Astrocyte of the spinal cord (primary cell): ENCODE measurements around the gene TAS1R1.

Experiments
- DNase-seq: peaks from one replicate; pipeline ENCODE4 v3.0.0; 2011; ENCODE audit warnings: low read depth, low spot score
- H3K4me3 ChIP-seq: 2 replicates; pipeline ENCODE4 v1.5.1; 2011; ENCODE audit warnings: low read depth, mild to moderate bottlenecking, low read length, moderate library complexity
- CTCF ChIP-seq: IDR thresholded peaks from 2 replicates; pipeline ENCODE4 v1.5.1; 2012; ENCODE audit warnings: low read depth, mild to moderate bottlenecking, low read length, inconsistent platforms
- in situ Hi-C: cut with HindIII; loops from 2 replicates; pipeline ENCODE4 v1.10.0; 2017; ENCODE audit warnings: low sequenced_read_pairs

TAS1R1 gene

GRCh38 chr1:6601923-6602668 is 47.0 kb downstream of the TAS1R1 start:
- DNase-seq, result peak; percentile 63
- in situ Hi-C loops, result no loop called here
- peak overlapping the region; percentile 79 for H3K4me3 ChIP-seq
- TF ChIP-seq CTCF, result no peak

- in situ Hi-C loops, result no loop called here
- TF ChIP-seq CTCF, result no peak
- H3K4me3 ChIP-seq, result peak within 1 kb of the TSS; percentile 79
- peak; percentile 91 for DNase-seq
Measured at GRCh38 chr1:6602669-6603237, 47.6 kb downstream of the TAS1R1 start, which contains the start of gene KLHL21. Gene KLHL21, minus strand, starts transcription at chr1:6602869. Its CDS starts 52 bp downstream, at chr1:6602817.

DNA sequence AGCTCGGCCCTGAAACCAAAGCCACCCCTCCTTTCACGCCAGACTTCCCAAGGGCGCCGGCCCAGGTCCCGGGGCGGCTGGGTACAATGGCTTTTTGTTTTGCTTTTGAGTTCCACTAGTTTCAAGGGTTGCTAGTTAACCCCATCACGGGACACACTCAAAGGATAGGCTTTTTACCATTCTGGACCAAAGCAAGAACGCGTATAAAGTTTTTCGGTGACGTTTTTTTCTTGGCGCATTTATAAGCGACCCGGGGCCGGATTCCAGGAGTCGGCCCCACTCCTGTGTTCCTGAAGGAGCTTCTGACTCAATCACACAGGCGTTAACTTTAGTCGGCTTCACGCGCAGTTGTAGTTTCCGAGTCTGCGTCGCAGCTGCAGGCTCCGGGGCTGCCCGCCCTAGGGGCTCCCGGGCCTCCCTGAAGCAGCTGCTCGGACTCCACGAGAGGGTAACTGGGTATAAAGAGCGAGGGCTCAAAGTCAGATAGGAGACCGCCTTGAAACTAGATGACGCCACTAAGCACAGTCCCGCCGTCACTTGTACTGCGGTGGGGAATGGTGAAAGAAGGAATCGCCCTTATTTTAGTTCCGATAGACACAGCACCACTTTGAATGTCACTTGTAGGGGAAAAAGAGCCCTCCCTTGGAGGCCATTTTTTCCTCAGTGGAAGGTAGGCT is 48.3 kb downstream of the TAS1R1 start:
- DNase-seq, result peak; percentile 89
- TF ChIP-seq CTCF, result no peak
- in situ Hi-C loops, result no loop called here
- H3K4me3 ChIP-seq, result peak overlapping the region; percentile 35

DNA sequence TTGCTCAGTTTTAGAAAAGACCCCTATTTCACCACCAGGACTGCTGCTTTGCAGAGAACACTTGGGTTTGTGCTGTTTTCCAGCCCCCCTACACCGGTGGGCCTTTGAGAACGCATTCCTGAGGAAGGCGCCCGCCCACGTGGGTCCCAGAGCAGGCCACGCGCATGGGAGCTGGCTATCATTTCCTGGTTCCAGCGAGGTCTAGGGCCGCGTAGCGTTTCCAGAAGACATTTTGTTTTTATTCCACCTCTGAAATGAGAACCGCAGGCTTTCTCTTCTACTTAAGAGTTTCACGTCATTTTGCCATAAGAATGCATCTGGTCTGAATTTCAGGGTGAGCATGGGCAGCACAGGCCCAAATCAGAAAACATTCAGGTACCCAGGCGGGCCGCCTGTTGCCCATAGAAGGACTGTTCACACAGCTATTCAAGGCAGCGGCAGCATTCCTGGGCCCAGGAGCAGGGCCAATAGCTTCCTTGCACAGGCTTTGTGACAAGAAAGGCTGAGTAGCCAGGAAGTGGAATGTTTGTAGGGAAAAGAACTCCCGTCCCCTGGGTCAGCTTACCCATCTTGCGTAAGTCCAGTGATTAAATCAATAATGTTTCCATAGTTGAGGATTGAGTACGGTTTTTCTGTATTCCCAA is 48.9 kb downstream of the TAS1R1 start:
- H3K4me3 ChIP-seq, result no peak overlapping the region
- no peak for TF ChIP-seq CTCF
- DNase-seq, result peak; percentile 85
- in situ Hi-C loops, result no loop called here

DNA sequence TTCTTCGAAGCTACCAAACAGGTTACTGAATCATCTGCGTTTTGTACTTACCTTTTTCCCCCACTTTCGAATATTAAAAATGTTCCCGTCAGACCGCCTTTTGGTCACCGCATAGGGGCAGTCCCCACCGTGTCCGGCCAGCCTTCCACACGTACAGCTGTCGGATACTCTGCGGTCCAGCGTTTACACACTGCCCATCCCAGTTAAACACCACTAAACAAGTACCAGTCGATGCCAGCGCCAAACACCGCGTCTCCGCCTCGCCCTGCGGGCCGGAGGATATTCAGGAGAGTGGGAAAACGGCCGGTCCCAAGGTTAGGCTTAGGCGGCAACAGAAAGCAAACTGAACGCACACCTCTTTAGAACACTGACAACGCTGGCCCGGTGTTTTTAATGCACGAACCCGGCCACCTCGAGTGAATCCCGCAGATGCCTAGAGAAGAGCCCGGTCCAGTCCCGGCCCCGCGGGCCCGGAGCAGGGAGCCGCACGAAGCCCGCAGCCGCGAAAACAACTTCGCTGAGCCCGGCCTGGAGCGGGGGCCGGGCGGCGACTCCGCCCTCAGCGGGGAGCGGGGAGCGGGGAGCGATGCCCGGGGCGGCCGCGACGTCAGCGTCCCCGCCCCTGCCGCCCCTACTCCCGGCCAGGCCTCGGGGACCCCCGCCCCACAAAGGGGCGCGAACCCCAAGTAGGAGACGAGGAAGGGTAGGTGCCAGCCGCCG is 57.7 kb downstream of the TAS1R1 start:
- in situ Hi-C loops, result no loop called here
- DNase-seq, result peak; percentile 47
- TF ChIP-seq CTCF, result no peak
- peak overlapping the region; percentile 56 for H3K4me3 ChIP-seq
